Activated CD4-positive, alpha-beta T cell treated with anti-CD3 and anti-CD28 coated beads, Interleukin-2, amount 50 U/mL, for 4 hours (primary cell): ENCODE measurements around the gene KHSRP.

Source experiments
- DNase-seq, 2 experiments: peaks; one replicate each; pipeline ENCODE4 v3.0.0-alpha.2; 2020

KHSRP gene, protein sequence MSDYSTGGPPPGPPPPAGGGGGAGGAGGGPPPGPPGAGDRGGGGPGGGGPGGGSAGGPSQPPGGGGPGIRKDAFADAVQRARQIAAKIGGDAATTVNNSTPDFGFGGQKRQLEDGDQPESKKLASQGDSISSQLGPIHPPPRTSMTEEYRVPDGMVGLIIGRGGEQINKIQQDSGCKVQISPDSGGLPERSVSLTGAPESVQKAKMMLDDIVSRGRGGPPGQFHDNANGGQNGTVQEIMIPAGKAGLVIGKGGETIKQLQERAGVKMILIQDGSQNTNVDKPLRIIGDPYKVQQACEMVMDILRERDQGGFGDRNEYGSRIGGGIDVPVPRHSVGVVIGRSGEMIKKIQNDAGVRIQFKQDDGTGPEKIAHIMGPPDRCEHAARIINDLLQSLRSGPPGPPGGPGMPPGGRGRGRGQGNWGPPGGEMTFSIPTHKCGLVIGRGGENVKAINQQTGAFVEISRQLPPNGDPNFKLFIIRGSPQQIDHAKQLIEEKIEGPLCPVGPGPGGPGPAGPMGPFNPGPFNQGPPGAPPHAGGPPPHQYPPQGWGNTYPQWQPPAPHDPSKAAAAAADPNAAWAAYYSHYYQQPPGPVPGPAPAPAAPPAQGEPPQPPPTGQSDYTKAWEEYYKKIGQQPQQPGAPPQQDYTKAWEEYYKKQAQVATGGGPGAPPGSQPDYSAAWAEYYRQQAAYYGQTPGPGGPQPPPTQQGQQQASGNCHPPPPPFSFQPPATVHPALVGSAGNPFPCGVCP

DNA sequence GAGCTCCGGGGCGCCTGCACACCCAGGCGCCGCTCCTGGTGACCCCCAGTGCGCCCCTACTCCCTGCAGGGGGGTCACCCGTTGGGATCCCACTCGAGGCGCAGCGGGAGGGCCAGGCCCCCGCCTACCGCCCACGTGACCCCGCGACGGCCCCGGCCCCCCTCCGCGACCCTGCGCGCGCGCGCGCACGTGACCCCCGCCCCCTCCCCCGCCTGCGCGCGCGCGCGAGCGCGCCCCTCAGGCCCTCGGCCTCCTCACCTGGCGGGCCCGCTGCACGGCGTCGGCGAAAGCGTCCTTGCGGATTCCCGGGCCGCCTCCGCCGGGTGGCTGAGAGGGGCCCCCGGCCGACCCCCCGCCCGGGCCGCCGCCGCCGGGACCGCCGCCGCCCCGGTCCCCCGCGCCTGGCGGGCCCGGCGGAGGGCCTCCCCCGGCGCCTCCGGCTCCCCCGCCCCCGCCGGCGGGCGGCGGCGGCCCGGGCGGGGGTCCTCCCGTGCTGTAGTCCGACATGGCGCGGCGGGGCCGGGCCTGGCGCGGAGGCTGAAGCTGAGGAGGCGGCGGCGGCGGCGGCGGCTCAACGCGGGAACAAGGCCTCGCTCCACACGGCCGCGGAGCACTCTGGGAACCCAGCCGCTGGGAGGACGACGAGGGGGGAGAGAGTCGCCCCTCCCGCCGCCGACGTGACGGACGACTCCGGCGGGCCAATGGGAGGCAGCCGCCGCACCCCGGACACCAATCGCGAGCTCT is at the start of gene KHSRP:
KHSRP (minus strand) TSS at position 617 of the 744 bp plus-strand sequence; CDS start at position 507, 110 bp downstream.
- peak; percentile 22 to 35 for DNase-seq

DNA sequence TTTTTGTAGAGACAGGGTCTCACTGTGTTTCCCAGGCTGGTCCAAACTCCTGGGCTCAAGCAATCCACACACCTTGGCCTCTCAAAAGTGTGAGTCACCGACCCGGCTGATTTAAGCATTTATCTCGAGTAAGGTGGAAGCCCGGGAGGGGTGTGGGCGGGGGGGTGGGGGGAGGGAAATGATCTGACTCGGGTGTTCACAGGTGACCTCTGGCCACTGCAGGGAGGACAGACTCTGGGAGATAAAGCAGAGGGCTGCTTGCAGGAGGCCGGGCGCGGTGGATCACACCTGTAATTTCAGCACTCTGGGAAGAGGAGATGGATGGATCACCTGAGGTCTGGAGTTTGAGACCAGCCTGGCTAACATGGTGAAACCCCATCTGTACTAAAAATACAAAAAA is 49.0 kb upstream of the KHSRP start:
- DNase-seq = no peak

DNA sequence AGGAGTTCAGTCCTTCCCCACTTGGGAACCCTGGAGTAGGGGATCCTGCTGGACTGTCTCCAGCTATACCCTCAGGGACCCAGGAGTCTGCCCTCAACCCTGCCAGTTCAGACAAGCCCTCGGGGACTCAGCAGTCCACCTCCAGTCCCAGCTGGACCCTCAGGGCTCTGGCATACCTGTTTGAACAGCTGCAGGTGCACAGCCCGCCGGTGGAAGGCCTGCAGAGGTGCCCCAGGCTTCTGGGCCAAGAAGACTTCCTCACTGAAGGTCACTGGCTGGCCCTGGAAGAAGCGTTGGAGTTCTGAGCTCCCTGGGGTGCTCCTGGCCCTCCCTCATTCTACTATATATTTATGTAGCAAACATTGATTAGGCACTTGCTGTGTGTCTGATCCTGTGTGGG is 48.1 kb upstream of the KHSRP start:
- DNase-seq = no peak

DNA sequence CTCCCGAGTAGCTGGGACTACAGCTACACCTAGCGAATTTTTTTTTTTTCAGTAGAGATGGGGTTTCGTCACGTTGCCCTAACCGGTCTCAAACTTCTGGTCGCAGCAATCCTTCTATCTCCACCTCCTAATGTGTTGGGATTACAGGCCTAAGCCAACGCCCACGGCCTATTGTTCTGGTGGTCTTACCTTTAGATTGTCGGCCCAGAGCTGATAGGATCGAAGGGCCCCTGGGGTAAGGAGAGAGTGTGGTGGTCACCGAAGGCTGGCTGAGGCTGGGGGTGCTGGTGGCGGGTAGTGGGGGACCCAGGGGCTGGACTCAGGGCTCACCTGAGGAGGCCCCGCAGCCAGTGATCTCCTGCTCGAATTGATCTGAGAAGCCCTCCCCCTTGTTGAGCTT is 46.5 kb upstream of the KHSRP start:
- DNase-seq = no peak

DNA sequence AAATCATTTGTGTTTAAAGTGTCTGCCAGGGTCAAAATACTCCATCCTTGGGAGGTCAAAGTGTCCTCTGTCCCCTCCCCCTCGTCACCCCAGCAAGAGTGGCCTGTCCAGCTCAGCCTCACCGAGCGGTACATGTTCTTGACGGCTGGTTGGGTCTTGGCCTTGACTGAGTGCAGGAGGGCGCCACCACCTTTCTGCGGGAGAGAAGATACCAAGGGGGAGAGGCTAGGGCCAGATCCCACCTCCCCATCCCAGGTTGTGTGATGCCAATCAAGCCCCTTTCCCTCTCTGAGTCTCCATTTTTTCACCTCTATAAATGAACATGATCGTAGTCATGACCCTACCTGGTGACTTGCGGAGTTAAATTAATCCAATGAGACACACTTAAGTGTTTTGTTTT is 45.6 kb upstream of the KHSRP start:
- no peak for DNase-seq

DNA sequence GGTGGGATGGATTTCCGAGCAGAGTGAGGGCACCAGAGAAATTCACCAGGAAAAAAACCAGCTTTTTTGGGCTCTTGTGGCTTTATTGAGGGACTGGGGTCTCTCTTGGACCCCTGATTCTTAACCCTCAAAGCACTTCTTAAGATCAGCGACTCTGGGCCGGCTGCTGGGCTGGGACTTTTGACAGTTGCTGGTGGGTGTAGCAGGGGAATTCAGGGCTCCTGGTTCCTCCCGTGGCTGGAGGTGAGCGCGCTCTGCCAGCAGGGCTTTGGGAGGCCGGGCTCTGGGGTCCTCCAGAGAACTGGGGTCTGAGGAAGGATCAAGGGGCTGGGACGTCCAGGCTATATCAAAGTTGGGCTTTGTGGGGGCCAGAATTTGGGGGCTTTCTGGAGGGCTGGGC is 42.8 kb upstream of the KHSRP start:
- DNase-seq = no peak

DNA sequence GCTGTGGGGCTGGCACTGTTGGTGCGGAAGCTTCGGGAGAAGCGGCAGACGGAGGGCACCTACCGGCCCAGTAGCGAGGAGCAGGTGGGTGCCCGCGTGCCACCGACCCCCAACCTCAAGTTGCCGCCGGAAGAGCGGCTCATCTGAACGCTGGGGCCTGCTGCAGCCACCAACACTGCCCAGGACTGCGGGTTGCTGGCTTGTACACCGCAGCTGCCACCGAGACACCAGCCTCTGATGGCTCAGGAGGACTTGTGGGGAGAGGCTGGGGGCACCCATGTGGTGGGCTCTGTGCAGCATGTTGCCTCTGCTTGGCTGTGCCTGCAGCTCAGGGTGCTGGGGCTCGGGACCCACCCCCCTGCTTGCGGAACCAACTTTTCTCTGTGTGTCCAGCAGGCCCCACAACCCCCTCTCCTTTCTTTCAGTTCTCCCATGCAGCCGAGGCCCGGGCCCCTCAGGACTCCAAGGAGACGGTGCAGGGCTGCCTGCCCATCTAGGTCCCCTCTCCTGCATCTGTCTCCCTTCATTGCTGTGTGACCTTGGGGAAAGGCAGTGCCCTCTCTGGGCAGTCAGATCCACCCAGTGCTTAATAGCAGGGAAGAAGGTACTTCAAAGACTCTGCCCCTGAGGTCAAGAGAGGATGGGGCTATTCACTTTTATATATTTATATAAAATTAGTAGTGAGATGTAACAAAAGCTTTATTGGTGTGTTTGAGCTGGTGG is 42.1 kb upstream of the KHSRP start:
- DNase-seq = no peak

DNA sequence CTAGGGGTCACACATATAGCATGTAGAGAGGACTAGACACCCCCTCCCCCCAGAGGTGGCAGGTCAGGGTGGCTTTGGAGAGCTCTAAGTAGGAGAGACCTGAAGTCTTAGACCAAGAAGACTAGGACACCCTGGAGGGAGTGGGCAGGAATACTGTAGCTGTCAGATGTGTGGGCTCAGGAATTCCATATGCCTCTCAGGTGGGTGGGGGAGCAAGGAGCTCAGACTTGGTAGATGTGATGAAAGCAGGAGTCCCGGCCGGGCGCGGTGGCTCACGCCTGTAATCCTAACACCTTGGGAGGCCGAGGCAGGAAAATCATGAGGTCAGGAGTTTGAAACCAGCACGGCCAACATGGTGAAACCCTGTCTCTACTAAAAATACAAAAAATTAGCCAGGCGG is 41.1 kb upstream of the KHSRP start:
- no peak for DNase-seq

DNA sequence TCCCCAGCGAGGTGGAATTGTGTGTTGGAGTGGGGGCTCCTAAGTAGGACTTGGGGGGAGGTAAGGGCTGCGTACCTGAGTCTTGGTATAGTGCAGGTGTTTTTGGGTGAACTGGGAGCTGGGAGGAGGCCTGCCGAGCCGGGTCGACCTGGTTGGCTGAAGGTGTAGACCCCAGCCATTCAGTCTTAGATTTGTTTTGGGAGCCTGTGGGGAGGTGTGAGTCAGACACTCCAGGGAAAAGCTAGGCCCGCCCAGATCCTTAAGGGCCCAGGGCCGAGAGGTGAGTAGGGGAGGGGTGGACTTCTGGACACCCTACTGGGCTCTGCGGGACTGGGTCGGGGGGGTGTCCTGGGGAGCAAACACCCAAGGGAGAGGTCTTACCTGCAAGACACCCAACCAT is 40.4 kb upstream of the KHSRP start:
- DNase-seq = no peak

DNA sequence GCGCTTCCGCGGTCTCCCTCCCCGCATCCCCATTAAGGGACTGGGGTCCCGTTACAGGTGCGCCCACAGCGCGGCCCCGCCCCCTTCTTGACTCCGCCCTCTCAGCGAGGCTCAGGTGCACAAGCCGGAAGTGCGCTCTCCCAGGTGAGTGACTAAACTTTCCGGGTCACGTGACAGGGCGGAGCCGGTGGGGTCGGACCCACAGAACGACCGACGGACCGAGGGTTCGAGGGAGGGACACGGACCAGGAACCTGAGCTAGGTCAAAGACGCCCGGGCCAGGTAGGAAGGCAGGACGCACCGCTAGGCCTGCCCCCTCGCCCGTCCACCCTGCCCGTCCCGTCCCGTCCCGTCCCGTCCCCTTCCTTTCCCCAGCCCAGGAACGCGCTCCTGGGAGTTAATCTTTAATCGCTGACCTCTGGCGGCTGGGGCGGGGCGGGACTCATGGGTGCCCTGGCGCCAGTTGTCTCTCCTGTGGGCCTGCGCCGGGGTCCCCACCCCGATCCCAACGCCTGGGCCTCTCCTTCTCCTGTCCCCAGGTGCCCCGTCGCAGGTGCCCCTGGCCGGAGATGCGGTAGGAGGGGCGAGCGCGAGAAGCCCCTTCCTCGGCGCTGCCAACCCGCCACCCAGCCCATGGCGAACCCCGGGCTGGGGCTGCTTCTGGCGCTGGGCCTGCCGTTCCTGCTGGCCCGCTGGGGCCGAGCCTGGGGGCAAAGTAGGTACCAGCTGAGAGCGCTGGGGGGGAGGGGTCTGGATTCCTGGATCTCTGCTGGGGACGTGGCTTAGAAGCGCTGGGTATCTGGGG is 39.7 kb upstream of the KHSRP start, which contains the start of gene CRB3:
CRB3 (plus strand) TSS at position 202 of the 804 bp plus-strand sequence; CDS start at position 633, 431 bp downstream.
- peak; percentile 48 to 49 for DNase-seq

DNA sequence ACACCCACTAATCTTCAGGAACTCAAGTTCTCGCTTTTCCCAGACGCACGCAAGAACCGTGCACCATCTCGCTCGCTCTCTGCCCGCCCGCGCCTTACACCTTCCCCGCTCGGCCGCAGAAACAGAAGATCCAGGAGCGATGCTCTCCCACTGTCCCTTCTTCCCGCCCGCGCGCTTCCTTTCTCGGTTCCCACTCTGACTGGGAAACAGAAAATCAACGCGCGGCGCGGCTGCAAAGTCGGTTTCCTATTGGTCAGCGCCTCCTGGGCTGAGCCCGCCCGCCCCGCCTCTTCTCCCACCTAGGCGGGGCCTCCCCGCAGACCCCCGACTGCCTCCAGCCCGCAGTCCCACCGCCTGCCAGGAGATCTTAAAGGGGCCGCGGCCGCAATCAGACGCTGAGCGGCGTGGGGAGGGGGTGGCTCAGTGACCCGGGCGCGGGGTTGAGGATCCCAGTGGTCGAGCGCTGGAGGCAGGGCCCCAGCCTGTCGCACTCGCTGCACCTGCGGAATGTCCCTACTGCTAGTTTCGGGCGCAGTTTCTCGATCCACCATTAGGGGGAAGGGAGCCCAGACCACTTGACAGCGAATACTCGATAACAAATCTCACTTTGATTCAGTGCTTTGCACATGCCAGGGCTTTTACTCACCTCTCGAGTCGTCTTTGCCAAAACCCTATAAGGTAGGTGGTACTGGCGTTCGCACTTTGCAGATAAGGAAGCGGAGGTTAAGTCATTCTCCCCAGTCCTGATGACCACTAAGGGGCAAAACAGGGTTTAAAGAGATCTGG is 35.7 kb upstream of the KHSRP start:
- DNase-seq = peak; percentile 97 to 98

DNA sequence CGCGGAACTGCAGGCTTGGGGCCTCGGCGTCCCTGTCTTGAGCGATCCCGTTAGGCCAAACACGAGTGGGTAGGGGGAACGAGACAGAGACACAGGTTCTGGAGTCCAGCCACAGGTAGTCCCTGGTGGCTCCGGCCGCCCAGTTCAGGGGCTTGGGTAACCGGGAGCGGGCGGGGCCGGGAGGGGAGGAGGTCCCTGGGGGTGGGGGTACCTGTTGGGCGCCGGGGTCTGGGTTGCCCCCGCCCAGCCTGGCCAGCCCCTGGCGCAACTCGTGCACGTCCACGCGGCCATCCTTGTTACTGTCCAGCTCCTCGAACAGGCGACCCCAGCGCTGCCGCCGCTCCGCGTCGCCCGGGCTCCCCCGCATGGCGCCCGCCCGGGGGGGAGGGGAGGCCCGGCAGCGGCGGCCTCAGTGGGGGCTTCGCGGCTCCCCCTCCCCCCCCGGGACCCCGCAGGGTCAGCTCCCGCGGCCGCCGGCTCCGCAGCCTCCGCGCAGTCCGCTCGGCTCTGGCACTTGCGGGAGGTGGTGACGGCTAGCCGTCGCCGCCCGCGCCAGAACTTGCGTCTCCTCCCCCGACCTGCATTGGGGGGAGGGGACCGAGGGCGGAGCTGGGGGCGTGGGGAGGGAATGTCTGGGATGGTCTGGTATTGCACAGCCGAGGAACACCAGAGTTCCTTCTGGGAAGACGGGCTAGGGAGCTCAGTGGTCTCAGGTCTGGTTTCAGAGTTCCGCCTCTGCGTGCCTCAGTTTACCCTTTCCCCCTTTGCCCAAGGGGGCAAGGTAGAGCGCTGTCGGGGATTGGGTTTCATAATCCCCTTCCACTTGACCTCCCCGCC is 34.9 kb upstream of the KHSRP start, which contains the start of gene SLC25A23:
SLC25A23 (minus strand) TSS at position 531 of the 837 bp plus-strand sequence; CDS start at position 367, 164 bp downstream.
- peak; percentile 49 to 50 for DNase-seq

DNA sequence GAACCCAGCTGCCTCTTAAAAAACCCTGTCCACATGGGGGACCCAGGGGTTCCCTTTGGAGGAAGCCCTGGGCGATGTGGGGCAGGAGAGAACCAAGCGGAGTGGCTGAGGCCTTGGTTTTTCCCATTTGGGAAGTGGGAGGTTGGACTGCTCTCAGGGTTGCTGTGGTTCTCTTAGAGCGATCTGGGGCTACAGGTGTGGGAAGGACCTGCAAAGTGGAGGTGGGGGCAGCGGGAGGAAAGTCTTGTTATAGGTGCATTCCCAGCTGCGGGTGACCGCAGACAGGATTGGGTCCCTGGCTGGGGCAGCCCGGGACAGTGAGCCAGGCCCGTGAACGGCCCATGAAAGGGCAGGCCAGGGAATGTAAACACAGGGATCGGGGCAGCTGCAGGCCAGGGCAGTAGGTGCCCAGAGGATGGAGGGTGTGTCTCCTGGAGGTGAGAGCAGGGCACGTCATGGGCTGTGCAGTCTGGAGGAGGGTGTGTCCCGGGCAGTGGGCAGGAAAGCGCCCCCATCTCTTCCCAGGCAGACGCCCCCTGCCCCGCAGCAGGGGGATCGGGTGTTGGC is 34.2 kb upstream of the KHSRP start:
- DNase-seq = no peak

DNA sequence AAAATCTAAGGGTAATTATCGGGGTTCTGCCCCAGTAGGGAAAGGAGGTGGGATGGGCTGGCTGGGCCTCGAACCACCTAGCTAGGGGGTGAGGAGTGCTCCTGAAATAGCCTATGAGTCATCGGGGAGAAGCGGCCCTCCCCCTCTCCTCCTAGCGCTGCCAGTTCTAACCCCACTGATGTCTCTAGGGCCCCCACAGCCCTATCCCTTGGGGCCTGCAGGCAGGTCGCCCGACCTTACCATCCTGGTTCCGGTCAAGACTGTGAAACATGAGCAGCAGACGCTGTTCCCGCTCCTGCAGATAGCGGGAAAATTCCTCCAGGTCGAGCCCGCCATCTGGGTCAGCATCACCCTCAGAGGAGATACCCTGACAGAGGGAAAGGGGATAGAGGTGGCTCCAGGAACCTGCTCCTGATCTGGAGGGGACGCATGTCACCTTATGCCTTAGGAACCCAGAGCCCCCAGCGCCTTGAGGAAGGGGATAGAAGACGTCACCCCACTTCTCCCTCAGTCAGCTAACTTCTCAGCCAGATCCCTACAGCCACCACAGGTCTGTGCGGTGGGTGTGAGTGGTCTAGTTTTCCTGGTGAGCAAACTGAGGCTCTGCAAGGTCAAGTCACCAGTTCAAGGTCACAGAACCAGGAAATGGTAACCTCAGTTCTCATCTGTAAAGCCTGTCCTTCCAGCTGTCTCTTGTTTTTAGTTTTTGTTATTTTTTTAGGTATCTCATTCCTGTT is 33.5 kb upstream of the KHSRP start:
- no peak for DNase-seq

DNA sequence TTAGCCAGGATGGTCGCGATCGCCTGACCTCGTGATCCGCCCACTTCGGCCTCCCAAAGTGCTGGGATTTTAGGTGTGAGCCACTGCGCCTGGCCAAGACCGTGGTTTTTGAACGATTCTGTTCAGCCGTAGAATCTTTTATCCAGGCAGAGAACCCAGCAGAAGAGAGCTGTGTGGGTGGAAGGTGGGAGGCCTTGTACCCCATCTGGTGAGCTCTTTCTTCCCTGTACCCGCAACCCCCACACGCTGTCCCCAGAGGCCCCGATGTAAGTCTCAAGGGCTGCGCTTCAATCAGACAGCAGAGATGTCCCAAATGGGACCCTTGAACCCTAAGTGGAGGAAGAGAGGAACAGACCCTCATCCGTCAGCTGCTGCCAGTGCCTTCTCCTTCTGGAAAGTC is 31.3 kb upstream of the KHSRP start:
- no peak for DNase-seq

DNA sequence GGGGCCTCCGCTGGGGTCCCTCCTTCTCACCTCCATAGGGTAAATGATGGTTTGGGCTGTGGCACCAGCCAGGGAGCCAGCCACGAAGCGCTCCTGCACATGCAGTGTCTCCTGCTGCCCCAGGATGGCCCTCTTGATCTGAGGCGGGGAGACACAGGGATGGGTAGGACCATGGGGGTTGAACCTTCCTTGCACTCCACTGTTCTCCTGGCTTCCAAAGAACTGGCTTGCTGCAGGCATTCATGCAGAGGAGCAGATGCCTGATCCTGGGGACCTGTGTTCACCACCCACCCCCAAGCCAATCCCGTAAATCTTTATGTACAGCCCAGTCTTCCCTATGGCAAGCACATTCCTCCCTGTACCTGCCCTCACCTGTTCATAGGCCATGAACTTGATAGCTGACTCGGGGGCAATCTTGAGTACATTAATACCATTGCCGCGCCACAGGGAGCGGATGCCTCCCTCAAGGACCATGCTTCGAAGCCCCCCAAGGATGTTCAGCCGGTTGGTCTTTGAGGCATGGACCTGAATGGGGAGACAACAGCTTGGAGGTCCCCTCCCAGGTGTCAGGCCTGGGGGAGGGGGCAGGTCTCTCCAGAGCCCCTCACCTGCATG is 29.4 kb upstream of the KHSRP start:
- DNase-seq = no peak

DNA sequence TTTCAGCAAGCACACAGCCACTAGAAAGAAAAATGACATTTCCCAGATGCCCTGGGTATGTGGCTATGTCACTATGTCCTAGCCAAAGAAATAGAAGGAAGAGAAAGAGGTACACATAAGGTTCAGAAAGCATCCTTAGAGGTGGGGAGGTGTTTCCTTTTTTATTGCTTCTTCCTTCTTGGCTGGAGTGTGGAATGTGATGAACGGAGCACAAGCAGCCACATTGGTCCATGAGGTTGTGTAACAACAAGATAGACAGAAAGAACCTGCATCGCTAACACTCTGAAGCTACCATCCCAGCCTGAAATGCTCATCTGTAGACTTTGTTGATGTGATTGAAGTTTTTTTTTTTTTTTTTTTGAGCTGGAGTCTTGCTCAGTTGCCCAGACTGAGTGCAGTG is 28.3 kb upstream of the KHSRP start:
- DNase-seq = no peak

DNA sequence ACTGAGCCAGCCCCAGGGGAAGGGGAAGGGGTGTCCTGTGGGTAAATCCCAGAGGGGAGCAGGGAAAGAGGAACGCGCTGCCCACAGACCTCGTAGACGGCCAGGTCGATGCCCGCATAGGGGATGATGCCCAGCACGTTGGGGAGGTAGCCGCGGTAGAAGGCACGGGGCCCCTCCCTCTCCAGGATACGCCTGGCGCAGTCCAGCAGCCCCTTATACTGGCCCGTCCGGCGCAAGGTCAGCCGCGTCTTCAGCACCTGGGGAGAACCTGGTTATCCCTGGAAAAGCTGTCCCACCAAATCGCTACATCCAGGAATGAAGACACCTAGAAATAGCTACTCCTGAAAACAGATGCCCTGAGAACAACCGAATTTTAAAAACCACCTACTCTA is 27.6 kb upstream of the KHSRP start:
- DNase-seq = no peak
